ENCODE measurements around the gene GPX6.
"Not testable (repeated sequence)": the region's sequence is repeated elsewhere in the genome, so short reads cannot be mapped to it uniquely, and the experiment has no call there.

GPX6 gene

GRCh38 chr6:28480253-28480932 lies 35.2 kb downstream of the GPX6 start:
- DNase-seq (ENCODE audit: low read depth), result no peak

GRCh38 chr6:28478518-28478917 lies 37.1 kb downstream of the GPX6 start:
- DNase-seq (ENCODE audit: low read depth), result no peak

GRCh38 chr6:28474441-28475219 lies 41.0 kb downstream of the GPX6 start:
- no peak for DNase-seq (ENCODE audit: low read depth)

GRCh38 chr6:28469153-28469745 lies 46.3 kb downstream of the GPX6 start:
- DNase-seq (ENCODE audit: low read depth), result not testable (repeated sequence)

- DNase-seq (ENCODE audit: low read depth), result no peak
These were observed 47.5 kb downstream of the GPX6 start for GRCh38 chr6:28468056-28468455.

- DNase-seq (ENCODE audit: low read depth), result no peak
These were observed 53.2 kb downstream of the GPX6 start for GRCh38 chr6:28462401-28462800.

- no peak for DNase-seq (ENCODE audit: low read depth)
These were observed 57.0 kb downstream of the GPX6 start for GRCh38 chr6:28458568-28458967.
